NCI-H2196 (cell line): ENCODE measurements around the gene MOV10.

ENCODE experiments used
- DNase-seq: peaks from one replicate; lab custom pipeline; 2025; ENCODE audit not compliant: unreplicated experiment; lab: John Stamatoyannopoulos, UW

Gene MOV10

DNA sequence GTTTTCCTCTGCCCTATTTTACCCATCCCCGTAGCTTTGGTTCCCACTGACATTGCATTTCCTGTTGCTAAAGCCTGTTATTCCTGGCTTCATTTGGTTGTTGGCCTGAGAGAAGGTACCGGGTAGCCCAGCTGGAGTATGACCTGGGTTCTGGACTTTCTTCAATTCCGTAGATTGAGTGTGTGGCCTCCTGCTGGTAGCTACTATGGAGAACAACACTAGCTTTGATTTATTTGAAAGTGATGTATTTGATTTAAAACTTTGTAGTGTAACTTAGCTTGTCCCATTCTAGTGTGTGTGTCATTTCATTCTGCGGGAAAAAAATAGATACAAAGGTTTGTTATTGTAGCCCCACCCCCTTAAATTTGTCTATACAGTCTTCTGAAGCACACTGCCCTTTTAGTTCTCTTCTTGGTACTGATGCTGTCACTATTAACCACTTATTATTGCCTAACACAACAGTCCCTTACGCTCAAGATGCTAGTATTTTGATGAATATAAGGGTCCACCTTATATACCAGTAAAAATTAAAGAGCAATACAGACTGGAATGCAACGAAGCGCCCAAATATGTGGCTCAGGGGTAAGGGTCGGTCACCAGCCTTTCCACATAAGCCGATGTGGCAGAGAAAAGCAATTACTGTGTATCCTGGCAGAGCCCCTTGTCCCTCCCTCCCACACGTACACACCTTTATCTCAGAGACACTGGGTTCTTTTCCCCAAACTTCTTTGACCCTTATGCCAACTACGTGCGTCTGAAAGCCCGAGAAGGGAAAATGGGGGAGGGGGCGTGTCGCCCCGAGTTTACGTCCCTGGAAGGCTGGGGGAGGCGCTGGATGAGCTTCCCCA, 643 bp upstream of the MOV10 start:
- DNase-seq = peak; percentile 24

DNA sequence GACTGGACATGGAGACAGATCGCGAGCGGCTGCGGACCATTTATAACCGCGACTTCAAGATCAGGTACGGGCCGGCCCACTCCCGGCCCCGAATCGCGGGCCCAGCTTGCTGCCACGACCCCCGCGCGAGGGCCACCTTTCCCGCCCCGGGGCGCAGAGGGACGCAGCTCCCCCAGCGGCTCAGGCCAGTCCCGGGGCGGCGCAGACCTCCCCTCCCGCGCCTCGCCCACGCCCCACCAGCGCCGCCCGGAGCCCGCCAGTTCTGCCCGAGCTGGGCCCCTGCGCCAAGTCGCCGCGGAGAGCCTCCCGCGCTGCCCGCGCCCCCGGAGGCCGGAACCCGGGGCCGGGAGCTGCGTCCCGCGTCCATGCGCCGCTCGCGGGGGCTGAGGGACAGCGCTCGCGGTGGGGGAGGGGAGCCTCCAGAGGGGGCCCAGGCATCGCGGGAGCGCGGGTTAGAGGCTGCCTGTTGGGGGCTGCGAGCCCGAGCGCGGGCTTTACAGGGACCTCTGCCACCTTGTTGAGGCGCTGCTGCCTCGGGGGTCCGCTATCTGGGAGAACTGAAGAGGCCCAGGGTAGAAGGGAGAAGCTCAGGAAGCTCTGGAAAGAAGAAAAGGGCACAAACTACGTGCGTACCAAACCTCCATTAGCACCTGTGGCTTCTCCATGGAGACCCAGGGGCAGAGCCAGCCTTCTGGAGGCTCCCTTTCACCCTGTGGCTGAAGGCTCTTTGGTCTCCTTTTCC, 698 bp downstream of the MOV10 start:
- DNase-seq = peak; percentile 26

DNA sequence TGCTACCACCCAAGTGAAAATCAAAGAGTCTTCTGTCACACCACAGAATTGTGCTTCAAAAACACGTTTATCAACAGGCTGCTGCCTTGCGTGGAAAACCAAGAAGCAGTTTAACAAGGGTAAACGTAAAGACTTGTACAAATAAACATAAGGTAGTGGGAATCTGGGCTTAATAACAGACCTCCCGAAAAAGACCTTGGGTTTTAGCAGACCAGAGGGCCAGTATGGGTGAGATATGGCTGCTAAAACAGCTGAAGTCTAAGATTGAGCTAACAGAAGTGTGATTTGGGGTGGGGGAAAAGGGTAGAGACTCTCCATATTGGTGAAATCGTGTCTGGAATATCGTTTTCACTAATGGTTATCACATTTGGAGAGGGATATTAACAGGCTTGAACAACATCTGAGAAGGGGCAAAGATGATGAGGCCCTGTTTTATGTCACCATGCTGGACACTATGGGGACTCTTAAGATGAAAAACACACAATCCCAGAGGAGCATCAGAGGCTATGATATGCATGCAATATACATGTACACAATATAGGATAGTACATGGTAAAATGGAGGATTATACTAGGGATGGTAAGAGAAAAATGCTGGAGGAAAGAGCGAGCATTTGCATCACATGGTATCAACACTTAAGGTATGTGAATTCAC, 1.4 kb downstream of the MOV10 start:
- no peak for DNase-seq

DNA sequence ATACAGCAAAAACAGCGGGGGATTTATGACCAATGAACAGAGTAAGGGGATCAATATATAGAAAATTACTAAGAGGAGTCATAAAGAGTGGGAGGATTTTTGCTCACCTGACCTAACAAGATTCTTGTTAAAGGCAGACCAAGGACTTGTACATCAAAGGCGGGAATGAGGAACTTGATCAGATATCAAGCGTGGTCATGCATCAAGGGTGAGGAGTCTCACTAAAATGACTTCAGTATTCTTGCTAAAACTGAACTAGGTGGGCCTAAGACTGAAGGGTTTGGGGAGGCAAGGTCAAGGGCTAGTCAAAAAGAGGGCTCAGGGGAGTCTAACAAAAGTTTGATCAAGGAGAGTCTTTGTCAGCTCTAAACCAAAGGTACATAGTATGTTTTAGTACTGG, 2.1 kb downstream of the MOV10 start:
- DNase-seq = no peak

DNA sequence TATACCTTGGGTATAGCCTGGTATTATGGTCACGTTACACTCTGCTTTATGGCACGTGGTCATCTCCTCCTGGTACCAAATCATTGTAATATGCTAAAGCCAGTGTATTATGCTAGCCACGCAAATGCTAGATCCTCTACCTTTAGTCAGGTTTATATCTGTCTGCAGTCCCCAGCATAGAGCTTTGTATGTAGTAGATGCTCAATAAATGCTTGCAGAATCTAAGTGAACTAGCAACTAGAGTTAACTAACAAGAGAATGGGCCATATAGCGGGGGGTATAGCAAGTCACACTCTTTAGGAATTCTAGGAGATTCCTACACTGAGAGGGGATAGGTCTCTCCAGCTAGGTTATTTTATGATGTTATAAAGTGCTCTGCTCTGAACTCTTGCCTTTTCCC, 3.0 kb downstream of the MOV10 start:
- no peak for DNase-seq

DNA sequence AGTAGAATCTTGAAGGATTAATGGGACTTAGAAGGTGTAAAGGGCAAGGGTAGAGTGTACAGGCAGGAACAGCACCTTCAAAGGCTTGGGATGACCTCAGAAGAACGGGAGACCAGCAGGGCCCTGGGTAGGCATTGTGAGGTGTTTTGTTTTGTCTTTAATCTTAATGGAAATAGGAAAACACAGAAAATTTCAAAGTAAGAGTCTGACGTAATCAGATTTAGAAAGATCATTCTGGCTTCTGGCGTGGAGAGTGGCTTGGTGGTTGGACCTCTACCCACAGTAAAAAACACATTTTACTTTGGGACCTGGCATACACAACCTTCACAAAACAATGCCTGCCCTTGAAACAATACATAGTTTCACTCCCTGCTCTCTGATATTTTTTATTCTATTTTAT, 4.1 kb downstream of the MOV10 start:
- no peak for DNase-seq

DNA sequence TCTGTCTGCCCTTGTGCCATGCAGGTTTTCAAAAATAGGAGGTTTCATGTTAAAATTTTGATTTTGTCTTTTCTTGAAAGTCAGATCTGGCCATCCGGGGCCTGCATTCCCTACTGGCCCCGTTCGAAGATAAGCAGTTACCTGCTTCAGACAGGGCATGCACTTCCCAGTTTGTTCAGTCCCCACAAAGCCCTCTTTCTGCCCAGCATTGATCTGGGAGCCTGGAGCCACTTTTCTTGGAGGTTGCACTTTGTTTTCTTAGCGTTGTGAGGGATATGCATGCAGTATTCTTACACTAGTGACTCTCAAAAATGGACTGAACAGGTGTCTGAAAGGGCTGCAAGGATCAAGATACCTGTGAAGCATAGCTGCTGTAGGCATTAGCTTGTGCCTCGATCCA, 11.5 kb downstream of the MOV10 start:
- no peak for DNase-seq

DNA sequence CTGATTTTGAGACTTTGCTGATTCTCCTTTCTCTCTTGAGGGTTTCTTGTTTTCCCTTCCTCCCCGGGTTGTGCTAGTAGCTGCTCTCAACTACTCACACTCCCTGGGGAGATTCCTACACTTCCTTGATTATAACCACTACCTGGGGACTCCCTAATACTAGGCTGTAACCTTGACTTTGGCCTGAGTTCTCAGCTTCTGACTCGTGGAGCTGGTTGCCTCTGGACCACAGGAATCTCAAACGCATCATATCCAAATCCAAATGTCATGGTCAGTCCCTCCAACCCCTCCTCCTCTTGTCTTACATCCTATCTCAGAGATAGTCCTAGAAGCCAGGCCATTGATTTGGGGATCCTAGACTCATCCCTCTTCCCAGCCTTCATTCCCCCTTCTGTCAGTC, 12.0 kb downstream of the MOV10 start:
- no peak for DNase-seq

DNA sequence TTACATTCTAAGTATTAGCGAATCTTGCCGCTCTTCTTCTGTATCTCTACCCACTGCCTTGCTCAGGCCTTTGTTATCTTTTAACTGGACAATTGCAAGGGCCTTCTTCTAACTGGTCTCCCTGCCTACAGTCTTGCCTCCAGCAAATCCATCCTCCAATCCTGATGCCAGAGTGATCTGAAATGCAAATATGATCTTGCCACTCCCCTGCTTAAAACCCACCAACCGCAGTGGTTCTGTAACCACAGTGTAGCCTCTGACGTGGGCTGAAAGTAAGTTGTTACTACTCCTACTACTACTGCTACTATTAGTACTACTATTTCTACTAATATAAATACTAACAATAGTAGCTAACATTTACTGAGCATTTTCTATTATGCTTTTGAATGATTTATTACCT, 12.4 kb downstream of the MOV10 start:
- DNase-seq = no peak

DNA sequence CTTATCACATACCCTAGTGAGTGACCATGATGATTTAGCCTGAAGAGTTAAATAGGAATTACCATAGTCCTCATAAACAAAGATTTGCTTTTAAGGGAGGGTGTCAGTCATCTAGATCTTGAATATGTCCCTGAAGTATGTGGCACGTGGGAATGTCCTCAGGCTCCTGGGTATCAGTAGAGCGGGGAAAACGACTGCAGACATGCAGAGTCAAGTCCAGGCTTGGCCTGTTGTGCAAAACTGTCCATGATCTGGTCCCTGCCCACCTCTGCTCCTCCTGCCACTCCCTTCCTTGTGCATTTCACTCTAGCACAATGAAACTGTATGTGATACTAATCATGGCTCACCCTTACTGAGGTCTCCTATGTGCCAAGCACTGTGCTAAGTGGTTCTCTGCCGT, 12.9 kb downstream of the MOV10 start:
- DNase-seq = no peak

DNA sequence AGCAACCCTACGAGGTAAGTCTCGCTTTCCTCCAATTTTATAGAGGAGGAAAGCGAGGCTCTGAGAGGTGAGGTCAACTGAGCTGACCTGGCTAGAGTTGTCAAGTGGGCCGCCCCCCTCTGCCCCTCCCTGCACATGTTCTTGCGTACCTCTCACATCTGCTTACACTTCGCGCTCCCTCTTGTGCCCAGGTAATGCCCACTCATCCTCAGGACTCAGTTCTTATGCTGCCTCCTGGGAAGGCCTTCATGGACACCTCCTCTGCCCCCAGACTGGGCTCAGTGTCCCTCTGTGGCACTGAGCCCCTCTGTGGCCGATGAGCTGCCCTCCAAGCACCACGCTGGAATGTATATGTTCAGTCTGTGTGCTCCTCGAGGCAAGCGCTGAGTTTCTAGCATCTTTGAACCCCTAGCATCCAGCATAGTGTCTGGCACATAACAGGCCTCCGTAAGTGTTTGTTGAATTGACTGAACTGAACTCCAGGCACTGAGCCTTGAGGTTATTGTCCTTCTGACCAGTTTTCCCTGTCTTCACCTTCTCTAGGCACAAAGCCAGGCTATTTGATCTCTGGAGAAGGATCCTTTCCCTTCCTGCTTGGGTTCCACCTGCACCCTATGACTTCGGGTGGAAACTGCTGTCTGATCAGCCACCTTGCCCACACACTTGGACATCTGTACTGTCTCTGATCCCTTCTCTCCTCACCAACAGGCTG, 13.5 kb downstream of the MOV10 start:
- peak; percentile 36 for DNase-seq

DNA sequence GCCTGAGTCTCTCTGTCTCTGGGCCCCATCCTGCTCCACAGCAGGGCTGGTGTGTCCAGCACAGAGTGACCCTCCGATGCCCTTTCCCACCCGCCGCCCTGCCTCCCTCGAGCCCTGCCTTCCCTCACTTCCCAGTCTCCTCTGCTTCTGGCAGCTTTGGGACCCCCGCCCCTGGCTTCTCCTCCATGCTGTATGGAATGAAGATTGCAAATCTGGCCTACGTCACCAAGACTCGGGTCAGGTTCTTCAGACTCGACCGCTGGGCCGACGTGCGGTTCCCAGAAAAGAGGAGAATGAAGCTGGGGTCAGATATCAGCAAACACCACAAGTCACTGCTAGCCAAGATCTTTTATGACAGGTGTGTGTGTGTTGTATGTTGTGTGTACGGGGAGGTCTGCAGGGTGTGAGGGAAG, 14.3 kb downstream of the MOV10 start:
- peak; percentile 68 for DNase-seq

DNA sequence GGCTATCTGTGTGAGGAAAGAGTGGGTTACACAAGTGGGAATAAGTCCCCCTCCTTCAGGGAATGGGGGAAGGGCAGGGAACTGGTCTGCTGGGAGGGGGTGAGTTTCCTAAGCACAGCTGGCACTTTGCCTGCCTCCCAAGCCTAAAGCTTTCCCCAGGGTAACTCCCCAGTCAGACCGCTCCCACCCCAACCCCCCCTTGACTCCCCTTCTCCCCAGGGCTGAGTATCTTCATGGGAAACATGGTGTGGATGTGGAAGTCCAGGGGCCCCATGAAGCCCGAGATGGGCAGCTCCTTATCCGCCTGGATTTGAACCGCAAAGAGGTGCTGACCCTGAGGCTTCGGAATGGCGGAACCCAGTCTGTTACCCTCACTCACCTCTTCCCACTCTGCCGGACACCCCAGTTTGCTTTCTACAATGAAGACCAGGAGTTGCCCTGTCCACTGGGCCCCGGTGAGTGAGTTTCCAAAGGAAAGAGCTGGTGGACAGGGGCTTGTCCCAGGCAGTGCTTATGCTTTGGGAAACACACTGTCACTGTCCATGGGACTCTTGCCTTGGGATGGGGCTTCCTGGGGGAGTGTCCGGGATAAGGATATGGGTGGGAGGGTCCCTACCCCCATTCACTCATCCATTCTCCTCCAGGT, 14.9 kb downstream of the MOV10 start:
- no peak for DNase-seq

DNA sequence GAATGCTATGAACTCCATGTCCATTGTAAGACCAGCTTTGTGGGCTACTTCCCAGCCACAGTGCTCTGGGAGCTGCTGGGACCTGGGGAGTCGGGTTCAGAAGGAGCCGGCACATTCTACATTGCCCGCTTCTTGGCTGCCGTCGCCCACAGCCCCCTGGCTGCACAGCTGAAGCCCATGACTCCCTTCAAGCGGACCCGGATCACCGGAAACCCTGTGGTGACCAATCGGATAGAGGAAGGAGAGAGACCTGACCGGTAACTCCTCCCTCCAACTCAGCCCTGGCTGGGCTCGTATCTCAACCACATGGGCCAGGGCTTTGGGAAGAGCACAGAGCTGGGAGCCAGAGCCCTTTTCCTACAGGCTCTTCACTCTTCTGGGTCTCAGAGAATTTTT, 15.4 kb downstream of the MOV10 start:
- DNase-seq = no peak

DNA sequence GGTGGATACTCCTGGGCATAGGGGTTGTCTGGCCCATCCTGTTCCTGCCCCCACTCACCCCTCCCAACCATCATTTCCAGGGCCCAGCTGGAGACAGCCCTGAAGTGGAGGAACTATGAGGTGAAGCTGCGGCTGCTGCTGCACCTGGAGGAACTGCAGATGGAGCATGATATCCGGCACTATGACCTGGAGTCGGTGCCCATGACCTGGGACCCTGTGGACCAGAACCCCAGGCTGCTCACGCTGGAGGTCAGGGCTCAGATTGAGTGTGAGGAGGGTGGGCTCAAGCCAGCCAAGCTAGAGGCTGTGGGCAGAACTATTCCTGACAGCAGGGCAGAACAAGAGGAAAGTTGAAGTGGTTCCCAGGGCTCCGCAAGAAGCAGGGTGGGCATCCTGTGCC, 18.2 kb downstream of the MOV10 start:
- DNase-seq = no peak

DNA sequence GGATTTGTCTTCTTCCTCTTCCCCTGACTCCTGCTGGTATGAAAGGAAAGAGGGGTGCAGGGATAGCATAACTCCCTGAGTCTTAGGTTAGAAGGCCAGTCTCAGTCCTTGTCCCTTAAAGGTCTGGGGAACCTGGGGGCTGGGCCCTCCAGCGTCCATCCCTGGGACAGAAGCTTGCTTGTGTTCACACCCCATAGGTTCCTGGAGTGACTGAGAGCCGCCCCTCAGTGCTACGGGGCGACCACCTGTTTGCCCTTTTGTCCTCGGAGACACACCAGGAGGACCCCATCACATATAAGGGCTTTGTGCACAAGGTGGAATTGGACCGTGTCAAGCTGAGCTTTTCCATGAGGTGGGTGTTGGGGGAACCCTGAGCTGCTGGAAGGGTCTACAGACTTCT, 19.4 kb downstream of the MOV10 start:
- DNase-seq = no peak

DNA sequence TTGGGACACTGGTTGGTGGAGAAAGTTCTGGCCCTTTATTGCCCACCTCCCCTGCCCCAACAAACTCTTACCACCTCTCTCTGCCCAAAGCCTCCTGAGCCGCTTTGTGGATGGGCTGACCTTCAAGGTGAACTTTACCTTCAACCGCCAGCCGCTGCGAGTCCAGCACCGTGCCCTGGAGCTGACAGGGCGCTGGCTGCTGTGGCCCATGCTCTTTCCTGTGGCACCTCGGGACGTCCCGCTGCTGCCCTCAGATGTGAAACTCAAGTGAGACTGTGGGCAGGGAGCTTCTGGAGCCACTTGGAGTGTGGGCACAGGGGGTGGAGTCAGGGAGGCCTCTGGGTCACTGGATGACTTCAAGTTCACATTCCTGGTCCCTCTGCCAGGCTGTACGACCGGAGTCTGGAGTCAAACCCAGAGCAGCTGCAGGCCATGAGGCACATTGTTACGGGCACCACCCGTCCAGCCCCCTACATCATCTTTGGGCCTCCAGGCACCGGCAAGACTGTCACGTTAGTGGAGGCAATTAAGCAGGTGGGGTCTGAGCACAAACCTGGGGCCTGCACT, 20.0 kb downstream of the MOV10 start:
- no peak for DNase-seq

DNA sequence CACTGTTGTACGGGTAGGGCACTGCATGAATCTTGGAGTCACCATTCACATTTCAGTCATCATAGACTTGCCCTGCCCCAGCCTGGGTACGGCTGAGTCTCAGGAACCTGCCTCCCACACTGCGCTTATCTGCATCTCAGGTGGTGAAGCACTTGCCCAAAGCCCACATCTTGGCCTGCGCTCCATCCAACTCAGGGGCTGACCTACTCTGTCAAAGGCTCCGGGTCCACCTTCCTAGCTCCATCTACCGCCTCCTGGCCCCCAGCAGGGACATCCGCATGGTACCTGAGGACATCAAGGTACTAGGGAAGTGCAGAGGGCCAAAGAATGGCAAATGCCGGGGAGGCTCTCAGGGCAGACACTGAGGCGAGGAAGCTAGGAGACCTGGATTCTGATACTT, 20.8 kb downstream of the MOV10 start:
- DNase-seq = no peak

DNA sequence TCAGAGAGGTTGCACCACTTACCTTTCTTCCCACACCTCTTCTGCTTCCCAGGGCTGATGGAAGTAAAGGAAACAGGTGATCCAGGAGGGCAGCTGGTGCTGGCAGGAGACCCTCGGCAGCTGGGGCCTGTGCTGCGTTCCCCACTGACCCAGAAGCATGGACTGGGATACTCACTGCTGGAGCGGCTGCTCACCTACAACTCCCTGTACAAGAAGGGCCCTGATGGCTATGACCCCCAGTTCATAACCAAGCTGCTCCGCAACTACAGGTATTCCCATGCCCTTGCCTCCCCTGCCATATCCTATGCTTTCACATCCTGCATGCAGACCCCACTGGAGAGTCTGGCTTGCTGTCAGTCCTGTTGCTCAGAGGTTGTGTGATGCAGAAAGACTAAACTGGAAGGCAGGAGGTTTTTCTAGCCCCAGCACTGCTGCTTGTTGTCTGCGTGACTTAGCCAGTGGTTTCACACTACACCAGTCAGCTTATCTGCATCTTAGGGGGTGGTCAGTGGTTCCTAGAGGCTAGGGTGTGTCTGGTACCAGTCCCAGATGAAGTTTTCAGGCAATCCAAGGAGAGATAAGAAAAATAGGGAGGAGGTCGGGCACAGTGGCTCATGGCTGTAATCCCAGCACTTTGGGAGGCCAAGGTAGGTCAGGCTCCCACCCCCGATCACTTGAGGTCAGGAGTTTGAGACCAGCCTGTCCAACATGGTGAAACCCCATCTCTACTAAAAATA, 22.3 kb downstream of the MOV10 start:
- no peak for DNase-seq

DNA sequence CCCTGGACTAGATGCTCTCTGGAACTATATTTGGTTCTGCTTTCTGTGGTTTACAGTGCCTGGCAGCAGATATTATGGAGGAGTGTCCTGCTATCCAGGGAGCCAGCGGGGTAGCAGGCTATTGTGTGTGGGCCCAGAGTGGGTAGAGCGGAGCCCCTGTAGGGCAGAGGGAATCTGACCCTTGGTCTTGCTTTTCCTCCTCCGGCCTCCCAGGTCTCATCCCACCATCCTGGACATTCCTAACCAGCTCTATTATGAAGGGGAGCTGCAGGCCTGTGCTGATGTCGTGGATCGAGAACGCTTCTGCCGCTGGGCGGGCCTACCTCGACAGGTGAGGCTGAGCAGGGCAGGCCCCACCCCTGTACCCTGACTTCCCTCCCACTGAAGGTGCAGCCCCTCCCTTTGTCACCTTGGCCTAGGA, 23.3 kb downstream of the MOV10 start:
- no peak for DNase-seq
